Measurements from ENCODE around the gene DYNC2I2.
"Not testable (repeated sequence)": the region's sequence is repeated elsewhere in the genome, so short reads cannot be mapped to it uniquely, and the experiment has no call there.

GRCh38 chr9:128585155-128585554 lies 71.5 kb downstream of the DYNC2I2 start:
- TF ChIP-seq, protein P1, sequence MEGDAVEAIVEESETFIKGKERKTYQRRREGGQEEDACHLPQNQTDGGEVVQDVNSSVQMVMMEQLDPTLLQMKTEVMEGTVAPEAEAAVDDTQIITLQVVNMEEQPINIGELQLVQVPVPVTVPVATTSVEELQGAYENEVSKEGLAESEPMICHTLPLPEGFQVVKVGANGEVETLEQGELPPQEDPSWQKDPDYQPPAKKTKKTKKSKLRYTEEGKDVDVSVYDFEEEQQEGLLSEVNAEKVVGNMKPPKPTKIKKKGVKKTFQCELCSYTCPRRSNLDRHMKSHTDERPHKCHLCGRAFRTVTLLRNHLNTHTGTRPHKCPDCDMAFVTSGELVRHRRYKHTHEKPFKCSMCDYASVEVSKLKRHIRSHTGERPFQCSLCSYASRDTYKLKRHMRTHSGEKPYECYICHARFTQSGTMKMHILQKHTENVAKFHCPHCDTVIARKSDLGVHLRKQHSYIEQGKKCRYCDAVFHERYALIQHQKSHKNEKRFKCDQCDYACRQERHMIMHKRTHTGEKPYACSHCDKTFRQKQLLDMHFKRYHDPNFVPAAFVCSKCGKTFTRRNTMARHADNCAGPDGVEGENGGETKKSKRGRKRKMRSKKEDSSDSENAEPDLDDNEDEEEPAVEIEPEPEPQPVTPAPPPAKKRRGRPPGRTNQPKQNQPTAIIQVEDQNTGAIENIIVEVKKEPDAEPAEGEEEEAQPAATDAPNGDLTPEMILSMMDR (IDR thresholded peaks at IDR 0.05; ENCODE audit: insufficient read depth, low read length, poor library complexity, severe bottlenecking), result not testable (repeated sequence)
- not testable (repeated sequence) for TF ChIP-seq EZH2phosphoT487 (conservative IDR thresholded peaks at IDR 0.05; ENCODE audit: low read length)
